SU-DHL-6 (cell line): Measurements from ENCODE around the gene SLC48A1.

Source experiments
- H2AFZ ChIP-seq: fragments of 200-600 bp; sonication (generic); 2 replicates; pipeline ENCODE4 v1.6.1; 2014; ENCODE audit warnings: low read depth, mild to moderate bottlenecking, moderate library complexity, mixed read lengths, antibody characterized with exemption, low read length; ENCODE audit not compliant: severe bottlenecking
- H3F3A ChIP-seq: fragments of 200-600 bp; shearing (Covaris generic); 2 replicates; pipeline ENCODE4 v1.6.0; 2016; ENCODE audit warnings: antibody characterized with exemption, mild to moderate bottlenecking; ENCODE audit not compliant: insufficient read depth
- H3K27ac ChIP-seq: fragments of 200-600 bp; sonication (generic); 2 replicates; pipeline ENCODE4 v1.5.1; 2016; ENCODE audit warnings: low read depth, mild to moderate bottlenecking, low read length, moderate library complexity, mixed read lengths
- H3K27me3 ChIP-seq: fragments of 200-600 bp; sonication (generic), shearing (Covaris generic); 2 replicates; pipeline ENCODE4 v1.6.0; 2014; ENCODE audit warnings: mild to moderate bottlenecking, low read length
- H3K36me3 ChIP-seq: fragments of 200-600 bp; sonication (generic); 2 replicates; pipeline ENCODE4 v1.6.1; 2014; ENCODE audit warnings: mild to moderate bottlenecking, low read length, mixed read lengths
- H3K4me2 ChIP-seq: fragments of 300-600, 200-600 bp; shearing (Covaris generic), sonication (generic); 2 replicates; pipeline ENCODE4 v1.6.0; 2014; ENCODE audit warnings: low read length, low read depth, mild to moderate bottlenecking; ENCODE audit not compliant: poor library complexity, severe bottlenecking
- H3K4me3 ChIP-seq: fragments of 200-600 bp; sonication (generic); 2 replicates; pipeline ENCODE4 v1.5.1; 2014; ENCODE audit warnings: antibody characterized with exemption, low read length, mild to moderate bottlenecking, mixed read lengths; ENCODE audit not compliant: insufficient read depth, poor library complexity, severe bottlenecking
- H3K79me2 ChIP-seq: fragments of 200-600 bp; sonication (generic); 2 replicates; pipeline ENCODE4 v1.6.1; 2014; ENCODE audit warnings: mild to moderate bottlenecking, low read length, moderate library complexity; ENCODE audit not compliant: insufficient read depth
- H3K9ac ChIP-seq: fragments of 200-600 bp; sonication (generic); 2 replicates; pipeline ENCODE4 v1.7.0; 2014; ENCODE audit warnings: mild to moderate bottlenecking, low read length
- H3K9me2 ChIP-seq: fragments of 200-600 bp; sonication (generic); replicated peaks from 2 replicates; pipeline ENCODE4 v1.6.1; 2014; ENCODE audit warnings: low read length; ENCODE audit not compliant: insufficient read depth
- H3K9me3 ChIP-seq: fragments of 200-600 bp; sonication (generic); 2 replicates; pipeline ENCODE4 v1.6.1; 2014; ENCODE audit warnings: low read length, mixed read lengths; ENCODE audit not compliant: insufficient read depth
- H4K20me1 ChIP-seq: fragments of 200-600 bp; sonication (generic); 2 replicates; pipeline ENCODE4 v1.6.1; 2014; ENCODE audit warnings: low read depth, mild to moderate bottlenecking, antibody characterized with exemption, low read length, moderate library complexity, mixed read lengths
- CTCF ChIP-seq: fragments of 200-600 bp; sonication (generic); IDR thresholded peaks from one replicate; pipeline ENCODE4 v1.5.1; 2017; ENCODE audit warnings: antibody characterized with exemption, mild to moderate bottlenecking, low read length, moderate library complexity; ENCODE audit not compliant: insufficient read depth, poor library complexity, severe bottlenecking
- EZH2phosphoT487 ChIP-seq: fragments of 200-600 bp; sonication (generic), shearing (Covaris generic); conservative IDR thresholded peaks from 2 replicates; pipeline ENCODE4 v1.6.1; 2018; ENCODE audit warnings: mild to moderate bottlenecking, antibody characterized with exemption, low read length, moderate library complexity, mixed read lengths

The SLC48A1 gene

GRCh38 chr12:47744005-47744651 lies 28.9 kb upstream of the SLC48A1 start:
- H3K9me3 ChIP-seq: no peaks in the 10 kb centered on the region
- H3F3A ChIP-seq: peaks cover 5% of the 10 kb centered on the region
- no peaks in the 10 kb centered on the region for H3K9me2 ChIP-seq
- TF ChIP-seq EZH2phosphoT487: no peak
- peak; percentile 36 for TF ChIP-seq CTCF
- H4K20me1 ChIP-seq: no peaks in the 10 kb centered on the region
- no peaks in the 10 kb centered on the region for H3K36me3 ChIP-seq
- H3K4me2 ChIP-seq: no peak overlapping the region
- H2AFZ ChIP-seq: no peak overlapping the region
- H3K27me3 ChIP-seq: no peaks in the 10 kb centered on the region
- no peak overlapping the region for H3K4me3 ChIP-seq
- H3K79me2 ChIP-seq: no peaks in the 10 kb centered on the region
- H3K9ac ChIP-seq: no peak overlapping the region
- H3K27ac ChIP-seq: no peak overlapping the region

GRCh38 chr12:47744778-47745436 lies 28.1 kb upstream of the SLC48A1 start:
- Histone ChIP-seq H3K9me2 (no peaks in the 10 kb centered on the region), H3K27ac (no peak overlapping the region), H3K9me3 (no peaks in the 10 kb centered on the region), H3K36me3 (no peaks in the 10 kb centered on the region), H3K79me2 (no peaks in the 10 kb centered on the region), H3K27me3 (no peaks in the 10 kb centered on the region), H2AFZ (no peak overlapping the region), H3K9ac (no peak overlapping the region), H4K20me1 (no peaks in the 10 kb centered on the region), H3K4me2 (no peak overlapping the region), H3K4me3 (no peak overlapping the region), H3F3A (peaks cover 5% of the 10 kb centered on the region)
- no peak for TF ChIP-seq EZH2phosphoT487
- no peak for TF ChIP-seq CTCF

GRCh38 chr12:47745485-47746041 lies 27.5 kb upstream of the SLC48A1 start:
- no peak overlapping the region for H3K27ac ChIP-seq
- no peaks in the 10 kb centered on the region for H3K9me3 ChIP-seq
- H3K9ac ChIP-seq: no peak overlapping the region
- no peaks in the 10 kb centered on the region for H3K27me3 ChIP-seq
- no peaks in the 10 kb centered on the region for H4K20me1 ChIP-seq
- no peak overlapping the region for H2AFZ ChIP-seq
- H3K4me2 ChIP-seq: no peak overlapping the region
- no peaks in the 10 kb centered on the region for H3K36me3 ChIP-seq
- peaks cover 5% of the 10 kb centered on the region for H3F3A ChIP-seq
- no peaks in the 10 kb centered on the region for H3K79me2 ChIP-seq
- H3K9me2 ChIP-seq: no peaks in the 10 kb centered on the region
- TF ChIP-seq EZH2phosphoT487 (no peak), CTCF (no peak)
- no peak overlapping the region for H3K4me3 ChIP-seq
